Endothelial cell of umbilical vein (primary cell): ENCODE data around the gene NKX1-1.

Experiments
- CTCF ChIP-seq, 2 donors: IDR thresholded peaks; 1 replicate in 1 of 2; 2 replicates in 1 of 2; pipeline ENCODE4 v1.5.1; 2011; ENCODE audit warnings: low read length in 2 of 2, mild to moderate bottlenecking in 2 of 2, moderate library complexity in 2 of 2, control low read depth in 1 of 2, inconsistent platforms in 1 of 2, low read depth in 1 of 2; ENCODE audit not compliant: insufficient read depth in 1 of 2; ENCODE audit errors: extremely low read depth in 1 of 2
- POLR2A ChIP-seq: IDR thresholded peaks from 2 replicates; pipeline ENCODE4 v1.6.1; 2012; ENCODE audit warnings: low read depth, mild to moderate bottlenecking, control low read depth, low read length

GRCh38 chr4:1379351-1379781 lies 26.9 kb downstream of the NKX1-1 start:
- no peak for TF ChIP-seq CTCF (IDR thresholded peaks at IDR 0.05; ENCODE audit: extremely low read depth in 1 of 2, insufficient read depth in 1 of 2, low read depth in 1 of 2, low read length in 2 of 2)
- no peak for TF ChIP-seq POLR2A
